PC-9 (cell line): ENCODE data around the gene RAVER1. TPM values are rescaled to one million over a fixed set of nuclear protein-coding genes. Genes with fewer than 3 reads are reported as not detected.
A peak's percentile ranks its signal among the peaks of the same experiment; 100 is the strongest.

Experiments used
- BruUV-seq: library from RNA; stranded (reverse); fragments of 400-500 nt; replicated peaks from 2 replicates; lab custom pipeline; 2021; lab: Mats Ljungman, UMichigan
- CTCF ChIA-PET: fragments of 300-600 bp; sonication (Branson Sonifier 250); formaldehyde crosslinking; loops from one replicate; lab custom pipeline; 2022; ENCODE audit warnings: antibody characterized with exemption; lab: Charles Lee
- POLR2A ChIA-PET: fragments of 300-600 bp; sonication (Branson Sonifier 250); formaldehyde crosslinking; loops from one replicate; lab custom pipeline; 2022; ENCODE audit warnings: antibody characterized with exemption; ENCODE audit not compliant: unreplicated experiment; lab: Charles Lee
- DNase-seq, 2 experiments: peaks; one replicate each; pipeline versions ENCODE4 v3.0.0 to v3.0.0-alpha.2; 2015 to 2022; ENCODE audit warnings: mixed read lengths in 1 of 2
- H2AFZ ChIP-seq: fragments of 200-600 bp; sonication (generic); 2 replicates; pipeline ENCODE4 v1.8.1; 2017; ENCODE audit warnings: antibody characterized with exemption
- H3F3A ChIP-seq: fragments of 200-600 bp; sonication (generic); 2 replicates; pipeline ENCODE4 v1.8.1; 2017; ENCODE audit warnings: antibody characterized with exemption, mild to moderate bottlenecking, low read depth; ENCODE audit not compliant: insufficient read depth
- H3K27ac ChIP-seq: fragments of 200-600 bp; sonication (generic); 2 replicates; pipeline ENCODE4 v1.6.1; 2016; ENCODE audit warnings: mixed run types
- H3K27me3 ChIP-seq: fragments of 200-600 bp; sonication (generic); 2 replicates; pipeline ENCODE4 v1.6.1; 2016; ENCODE audit warnings: low read depth, mixed run types; ENCODE audit not compliant: insufficient read depth
- H3K36me3 ChIP-seq: fragments of 200-600 bp; sonication (generic); 2 replicates; pipeline ENCODE4 v1.6.1; 2016; ENCODE audit warnings: low read depth, mixed run types
- H3K4me1 ChIP-seq: fragments of 200-600 bp; sonication (generic); replicated peaks from 2 replicates; pipeline ENCODE4 v1.6.1; 2016; ENCODE audit warnings: mixed run types; ENCODE audit not compliant: insufficient read depth
- H3K4me2 ChIP-seq: fragments of 200-600 bp; sonication (generic); 2 replicates; pipeline ENCODE4 v1.6.1; 2017; ENCODE audit warnings: mixed run types
- H3K4me3 ChIP-seq: fragments of 200-600 bp; sonication (generic); 2 replicates; pipeline ENCODE4 v1.6.1; 2016; ENCODE audit warnings: mixed run types
- H3K79me2 ChIP-seq: fragments of 200-600 bp; sonication (generic); 2 replicates; pipeline ENCODE4 v1.6.1; 2017; ENCODE audit warnings: low read depth, mixed run types
- H3K9me2 ChIP-seq: fragments of 200-600 bp; sonication (generic); 2 replicates; pipeline ENCODE4 v1.8.1; 2017; ENCODE audit warnings: mild to moderate bottlenecking; ENCODE audit not compliant: insufficient read depth
- H3K9me3 ChIP-seq: fragments of 200-600 bp; sonication (generic); 2 replicates; pipeline ENCODE4 v1.8.1; 2016; ENCODE audit warnings: low read depth; ENCODE audit not compliant: insufficient read depth
- H4K20me1 ChIP-seq: fragments of 200-600 bp; sonication (generic); 2 replicates; pipeline ENCODE4 v1.8.1; 2017; ENCODE audit not compliant: insufficient read depth
- CTCF ChIP-seq: fragments of 200-600 bp; sonication (generic); conservative IDR thresholded peaks from 2 replicates; pipeline ENCODE4 v1.6.1; 2017; ENCODE audit warnings: mixed run types, antibody characterized with exemption, mild to moderate bottlenecking, moderate library complexity
- EZH2 ChIP-seq: fragments of 200-600 bp; sonication (generic); IDR thresholded peaks from 2 replicates; pipeline ENCODE4 v1.8.0; 2017; ENCODE audit warnings: antibody characterized with exemption, low read depth
- intact Hi-C: fragments of 100-400 bp; cut with micrococcal nuclease; formaldehyde crosslinking; loops from one replicate; pipeline ENCODE4 v1.10.0; 2022; ENCODE audit not compliant: unreplicated experiment
- total RNA-seq: library from RNA; stranded (reverse); gene quantifications from 2 replicates; pipeline ENCODE4 v1.2.3, GENCODE V29; 2021

Gene RAVER1
- total RNA-seq, 1 experiment from 2014 or later: 52.9 TPM

- H3K4me3 ChIP-seq: peak overlapping the region; percentile 78; the same call in 1 of the 2 replicates
- BruUV-seq: no TSS peak
- intact Hi-C loops: no loop called here
- H3K9me2 ChIP-seq: no peaks in the 10 kb centered on the region
- no peaks in the 10 kb centered on the region for H4K20me1 ChIP-seq
- H3K27me3 ChIP-seq: no peaks in the 10 kb centered on the region
- peaks cover 7% of the 10 kb centered on the region; the same call in 1 of the 2 replicates for H3F3A ChIP-seq
- H3K36me3 ChIP-seq: no peaks in the 10 kb centered on the region
- H2AFZ ChIP-seq: no peak overlapping the region
- no peaks in the 10 kb centered on the region for H3K9me3 ChIP-seq
- peak overlapping the region; percentile 97 for H3K4me2 ChIP-seq
- peak in 1 of 2 experiments; percentile 50 for DNase-seq
- POLR2A ChIA-PET: no interaction called here
- no peaks in the 10 kb centered on the region for H3K79me2 ChIP-seq
- CTCF ChIA-PET: no interaction called here
- H3K27ac ChIP-seq: no peak overlapping the region
- peaks cover 17% of the 10 kb centered on the region for H3K4me1 ChIP-seq
- TF ChIP-seq EZH2: no peak
- no peak for TF ChIP-seq CTCF
Measured at GRCh38 chr19:10292206-10292788, 41.0 kb downstream of the RAVER1 start.

- Histone ChIP-seq H3K4me3 (peak overlapping the region; percentile 78), H3K27me3 (no peaks in the 10 kb centered on the region), H3F3A (peaks cover 8% of the 10 kb centered on the region; the same call in 1 of the 2 replicates), H3K27ac (no peak overlapping the region), H2AFZ (peak overlapping the region; percentile 89), H3K36me3 (no peaks in the 10 kb centered on the region), H3K4me2 (peak overlapping the region; percentile 97), H3K4me1 (peaks cover 17% of the 10 kb centered on the region), H3K79me2 (no peaks in the 10 kb centered on the region), H3K9me2 (no peaks in the 10 kb centered on the region), H3K9me3 (no peaks in the 10 kb centered on the region), H4K20me1 (no peaks in the 10 kb centered on the region)
- TF ChIP-seq EZH2 (no peak), CTCF (no peak)
- intact Hi-C loops: no loop called here
- CTCF ChIA-PET: interaction anchor here (0.8 kb wide), 1 partner anchor 89 kb away, joined by 4 read pairs; the partner anchor contains the start of gene TYK2
- POLR2A ChIA-PET: interaction anchor here (0.6 to 0.7 kb wide), 4 partner anchors 23 to 391 kb away, joined by 4 to 10 read pairs (median 6); partner anchors contain the start of gene RAVER1
- BruUV-seq: no TSS peak
- no peak for DNase-seq
Measured at GRCh38 chr19:10291554-10292205, 41.6 kb downstream of the RAVER1 start.

- H3K4me3 ChIP-seq: peak overlapping the region; percentile 78
- H3K9me2 ChIP-seq: no peaks in the 10 kb centered on the region
- intact Hi-C loops: no loop called here
- DNase-seq: peak in 1 of 2 experiments; percentile 49
- no peak overlapping the region for H3K27ac ChIP-seq
- no peaks in the 10 kb centered on the region for H4K20me1 ChIP-seq
- H3K27me3 ChIP-seq: no peaks in the 10 kb centered on the region
- peak overlapping the region; percentile 97 for H3K4me2 ChIP-seq
- BruUV-seq: no TSS peak
- H3K9me3 ChIP-seq: no peaks in the 10 kb centered on the region
- no peaks in the 10 kb centered on the region for H3K79me2 ChIP-seq
- TF ChIP-seq EZH2 (no peak), CTCF (no peak)
- H3F3A ChIP-seq: peaks cover 14% of the 10 kb centered on the region; the same call in 1 of the 2 replicates
- CTCF ChIA-PET: interaction anchor here (0.8 kb wide), 1 partner anchor 89 kb away, joined by 4 read pairs; the partner anchor contains the start of gene TYK2
- H3K36me3 ChIP-seq: no peaks in the 10 kb centered on the region
- peak overlapping the region; percentile 89 for H2AFZ ChIP-seq
- POLR2A ChIA-PET: interaction anchor here (0.6 to 0.7 kb wide), 4 partner anchors 22 to 391 kb away, joined by 4 to 10 read pairs (median 6); partner anchors contain the start of gene RAVER1
- H3K4me1 ChIP-seq: peaks cover 17% of the 10 kb centered on the region
Measured at GRCh38 chr19:10290876-10291553, 42.3 kb downstream of the RAVER1 start.
